Trophoblast cell (in vitro differentiated cells and primary cell): ENCODE measurements around the gene FAM89A.

Source experiments
- DNase-seq, 2 donors: peaks; one replicate each; pipeline ENCODE4 v3.0.0-alpha.2; 2016
- H2AFZ ChIP-seq: 2 replicates; pipeline ENCODE4 v1.6.1; 2013; ENCODE audit warnings: low read length, moderate library complexity, mild to moderate bottlenecking; ENCODE audit not compliant: insufficient read depth, poor library complexity
- H2AK5ac ChIP-seq: 2 replicates; pipeline ENCODE4 v1.6.1; 2013; ENCODE audit warnings: mild to moderate bottlenecking, low read length
- H2BK120ac ChIP-seq: 2 replicates; pipeline ENCODE4 v1.6.1; 2013; ENCODE audit warnings: low read length, mild to moderate bottlenecking, moderate library complexity; ENCODE audit not compliant: insufficient read depth, poor library complexity
- H2BK12ac ChIP-seq: 2 replicates; pipeline ENCODE4 v1.6.1; 2013; ENCODE audit warnings: mild to moderate bottlenecking, low read length, moderate library complexity
- H2BK5ac ChIP-seq: 2 replicates; pipeline ENCODE4 v1.6.1; 2013; ENCODE audit warnings: low read length, low read depth, moderate library complexity, mild to moderate bottlenecking; ENCODE audit not compliant: poor library complexity
- H3K14ac ChIP-seq: 2 replicates; pipeline ENCODE4 v1.6.1; 2013; ENCODE audit warnings: mild to moderate bottlenecking, low read length
- H3K18ac ChIP-seq: 2 replicates; pipeline ENCODE4 v1.6.1; 2013; ENCODE audit warnings: mild to moderate bottlenecking, low read length
- H3K23ac ChIP-seq: 2 replicates; pipeline ENCODE4 v1.6.1; 2013; ENCODE audit warnings: low read length
- H3K27ac ChIP-seq: 2 replicates; pipeline ENCODE4 v1.5.1; 2013; ENCODE audit warnings: low read depth, mild to moderate bottlenecking, inconsistent platforms, low read length, moderate library complexity
- H3K27me3 ChIP-seq: 2 replicates; pipeline ENCODE4 v1.6.1; 2013; ENCODE audit warnings: inconsistent platforms, mild to moderate bottlenecking, low read length, moderate library complexity; ENCODE audit not compliant: insufficient read depth
- H3K36me3 ChIP-seq, 2 experiments: 1 replicate in 1 of 2; 2 replicates in 1 of 2; pipeline ENCODE4 v1.6.1; 2013; ENCODE audit warnings: low read length in 2 of 2, mild to moderate bottlenecking in 2 of 2, moderate library complexity in 1 of 2; ENCODE audit not compliant: insufficient read depth in 2 of 2, control insufficient read depth in 1 of 2
- H3K4ac ChIP-seq: 2 replicates; pipeline ENCODE4 v1.6.1; 2013; ENCODE audit warnings: low read depth, mild to moderate bottlenecking, low read length, moderate library complexity
- H3K4me1 ChIP-seq, 2 experiments: 1 replicate in 1 of 2; 2 replicates in 1 of 2; pipeline ENCODE4 v1.6.1; 2013; ENCODE audit warnings: low read length in 2 of 2, mild to moderate bottlenecking in 2 of 2, moderate library complexity in 1 of 2; ENCODE audit not compliant: insufficient read depth in 2 of 2, control insufficient read depth in 1 of 2
- H3K4me2 ChIP-seq: 2 replicates; pipeline ENCODE4 v1.6.1; 2013; ENCODE audit warnings: inconsistent platforms, mild to moderate bottlenecking, low read length, moderate library complexity
- H3K4me3 ChIP-seq: 2 replicates; pipeline ENCODE4 v1.5.1; 2013; ENCODE audit warnings: mild to moderate bottlenecking, low read depth, low read length, inconsistent platforms
- H3K79me1 ChIP-seq: one replicate; pipeline ENCODE4 v1.6.1; 2013; ENCODE audit warnings: low read length
- H3K79me2 ChIP-seq: 2 replicates; pipeline ENCODE4 v1.6.1; 2013; ENCODE audit warnings: low read length, mild to moderate bottlenecking; ENCODE audit not compliant: control insufficient read depth, insufficient read depth, poor library complexity
- H3K9ac ChIP-seq: 2 replicates; pipeline ENCODE4 v1.6.1; 2013; ENCODE audit warnings: mild to moderate bottlenecking, low read length
- H3K9me3 ChIP-seq: 2 replicates; pipeline ENCODE4 v1.6.1; 2013; ENCODE audit warnings: low read depth, mild to moderate bottlenecking, control low read depth, inconsistent platforms, low read length; ENCODE audit not compliant: insufficient read depth
- H4K12ac ChIP-seq: 2 replicates; pipeline ENCODE4 v1.6.1; 2013; ENCODE audit warnings: low read depth, mild to moderate bottlenecking, low read length, moderate library complexity
- H4K8ac ChIP-seq: 2 replicates; pipeline ENCODE4 v1.6.1; 2013; ENCODE audit warnings: low read depth, mild to moderate bottlenecking, low read length, moderate library complexity
- H4K91ac ChIP-seq: one replicate; pipeline ENCODE4 v1.6.1; 2013; ENCODE audit warnings: low read depth, mild to moderate bottlenecking, low read length, moderate library complexity
- WGBS: extraction: QIAGEN DNeasy Blood & Tissue Kit; methylation state at CpG from one replicate; pipeline ENCODE4 v1.1.7; 2013; ENCODE audit warnings: missing lambda C conversion rate; ENCODE audit not compliant: insufficient read length, insufficient coverage; ENCODE audit errors: extremely low coverage; 5-methylcytosine and 5-hydroxymethylcytosine counted together

The FAM89A gene

DNA sequence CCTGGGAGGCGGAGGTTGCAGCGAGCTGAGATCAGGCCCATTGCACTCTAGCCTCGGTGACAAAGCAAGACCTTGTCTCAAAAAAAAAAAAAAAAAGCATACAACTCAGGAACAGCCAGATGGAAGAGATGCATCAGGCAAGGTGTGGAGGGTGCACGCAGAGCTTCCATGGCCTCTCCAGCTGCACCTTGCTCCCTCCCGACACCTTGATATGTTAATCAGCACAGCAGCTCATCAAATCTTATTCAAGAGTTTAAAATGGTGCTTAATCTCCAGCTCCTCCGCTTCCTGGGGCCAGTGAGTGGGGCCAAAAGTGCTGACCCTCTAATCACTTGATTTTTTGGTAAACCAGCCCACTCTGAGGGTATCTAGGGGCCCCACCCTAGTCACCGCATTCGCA, 29.3 kb upstream of the FAM89A start:
- H3K9me3 ChIP-seq, result peaks cover 1% of the 10 kb centered on the region
- no peak overlapping the region for H2AK5ac ChIP-seq
- H2BK12ac ChIP-seq, result no peak overlapping the region
- DNase-seq, result no peak
- no peak overlapping the region for H3K9ac ChIP-seq
- H3K4me3 ChIP-seq, result no peak overlapping the region
- no peak overlapping the region for H3K18ac ChIP-seq
- no peak overlapping the region for H3K14ac ChIP-seq
- no peak overlapping the region for H2BK120ac ChIP-seq
- no CpG with 5 or more reads among the region's 8 CpGs for WGBS
- H3K4me1 ChIP-seq, result no peaks in the 10 kb centered on the region
- H2BK5ac ChIP-seq, result no peak overlapping the region
- H4K91ac ChIP-seq, result no peak overlapping the region
- H2AFZ ChIP-seq, result no peak overlapping the region
- no peaks in the 10 kb centered on the region for H3K36me3 ChIP-seq
- no peak overlapping the region for H3K27ac ChIP-seq
- no peaks in the 10 kb centered on the region for H3K79me1 ChIP-seq
- H3K27me3 ChIP-seq, result no peaks in the 10 kb centered on the region
- H3K4me2 ChIP-seq, result no peak overlapping the region
- H3K79me2 ChIP-seq, result no peaks in the 10 kb centered on the region
- no peak overlapping the region for H4K8ac ChIP-seq
- H4K12ac ChIP-seq, result no peak overlapping the region
- no peak overlapping the region for H3K23ac ChIP-seq
- H3K4ac ChIP-seq, result no peak overlapping the region

DNA sequence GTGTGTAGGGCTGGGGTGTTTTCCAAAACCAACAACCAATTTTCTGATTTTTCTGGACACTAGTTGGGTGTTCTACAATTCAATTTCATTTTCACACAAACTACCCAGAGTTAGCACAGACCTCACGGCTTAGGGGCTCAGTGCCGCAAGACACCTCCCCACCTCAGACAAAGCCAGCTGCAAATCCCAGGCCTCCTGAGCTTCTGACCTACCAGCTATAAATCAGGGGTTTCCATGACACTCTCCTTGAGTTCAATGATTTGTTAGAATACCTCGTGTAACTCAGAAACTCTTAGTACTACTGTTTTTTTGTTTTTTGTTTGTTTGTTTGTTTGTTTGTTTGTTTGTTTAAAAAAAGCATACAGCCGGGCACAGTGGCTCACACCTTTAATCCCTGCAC, 28.7 kb upstream of the FAM89A start:
- Histone ChIP-seq H3K4ac (no peak overlapping the region), H3K4me3 (no peak overlapping the region), H3K9me3 (peaks cover 1% of the 10 kb centered on the region), H2AFZ (no peak overlapping the region), H3K79me2 (no peaks in the 10 kb centered on the region), H3K23ac (no peak overlapping the region), H3K9ac (no peak overlapping the region), H3K18ac (no peak overlapping the region), H4K8ac (no peak overlapping the region), H3K4me2 (no peak overlapping the region), H2BK5ac (no peak overlapping the region), H4K12ac (no peak overlapping the region), H3K14ac (no peak overlapping the region), H4K91ac (no peak overlapping the region), H3K27me3 (no peaks in the 10 kb centered on the region), H3K4me1 (no peaks in the 10 kb centered on the region), H2AK5ac (no peak overlapping the region), H3K36me3 (no peaks in the 10 kb centered on the region), H2BK12ac (no peak overlapping the region), H3K27ac (no peak overlapping the region), H2BK120ac (no peak overlapping the region), H3K79me1 (no peaks in the 10 kb centered on the region)
- no CpG with 5 or more reads among the region's 4 CpGs for whole genome bisulfite sequencing
- DNase-seq, result no peak

DNA sequence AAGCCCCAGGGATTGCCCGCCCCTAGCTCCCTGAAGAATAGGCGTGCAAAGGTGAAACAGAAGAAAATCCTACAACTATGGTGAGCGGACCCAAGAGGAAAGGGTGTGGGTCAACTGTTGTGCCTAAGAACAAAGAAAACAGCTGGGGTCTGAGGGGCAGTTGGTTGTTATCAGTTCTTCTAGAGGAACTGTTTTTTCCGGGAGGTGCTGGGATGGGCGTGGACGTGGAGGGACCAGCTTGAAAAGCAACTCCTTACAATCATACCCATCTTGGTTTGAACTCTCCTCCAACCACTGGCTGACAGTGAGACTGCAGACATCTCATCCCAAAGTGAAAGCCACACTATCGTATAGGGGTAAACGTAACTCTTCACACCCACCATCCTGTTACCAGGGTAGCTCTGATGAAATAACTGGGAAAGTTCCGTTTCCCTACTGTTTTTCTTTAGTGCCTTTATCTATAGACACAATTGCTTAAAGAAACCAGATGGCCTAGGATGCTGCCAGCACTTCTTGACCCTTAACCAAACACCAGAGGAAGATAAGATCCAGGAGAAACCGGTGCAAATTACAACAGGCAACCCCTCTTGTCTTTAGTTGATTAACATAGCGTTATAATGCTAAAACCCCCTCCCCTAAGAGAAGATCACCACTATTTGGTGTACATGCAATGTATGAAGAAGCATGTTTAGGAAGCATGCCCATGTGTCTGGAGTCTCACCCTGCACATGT, 25.6 kb upstream of the FAM89A start:
- H3K79me2 ChIP-seq, result no peaks in the 10 kb centered on the region
- H2BK120ac ChIP-seq, result no peak overlapping the region
- peaks cover 1% of the 10 kb centered on the region for H3K9me3 ChIP-seq
- H2AK5ac ChIP-seq, result no peak overlapping the region
- no peak overlapping the region for H3K4ac ChIP-seq
- H2BK5ac ChIP-seq, result no peak overlapping the region
- H3K18ac ChIP-seq, result no peak overlapping the region
- no peaks in the 10 kb centered on the region for H3K79me1 ChIP-seq
- no peak overlapping the region for H3K4me3 ChIP-seq
- DNase-seq, result peak in 1 of 2 donors; percentile 41
- H4K12ac ChIP-seq, result no peak overlapping the region
- no peaks in the 10 kb centered on the region for H3K4me1 ChIP-seq
- no peak overlapping the region for H2AFZ ChIP-seq
- no peak overlapping the region for H2BK12ac ChIP-seq
- H3K9ac ChIP-seq, result no peak overlapping the region
- no peak overlapping the region for H4K91ac ChIP-seq
- no peaks in the 10 kb centered on the region for H3K36me3 ChIP-seq
- no peaks in the 10 kb centered on the region for H3K27me3 ChIP-seq
- no CpG with 5 or more reads among the region's 11 CpGs for WGBS
- no peak overlapping the region for H3K23ac ChIP-seq
- H3K4me2 ChIP-seq, result no peak overlapping the region
- H3K27ac ChIP-seq, result no peak overlapping the region
- no peak overlapping the region for H4K8ac ChIP-seq
- no peak overlapping the region for H3K14ac ChIP-seq

DNA sequence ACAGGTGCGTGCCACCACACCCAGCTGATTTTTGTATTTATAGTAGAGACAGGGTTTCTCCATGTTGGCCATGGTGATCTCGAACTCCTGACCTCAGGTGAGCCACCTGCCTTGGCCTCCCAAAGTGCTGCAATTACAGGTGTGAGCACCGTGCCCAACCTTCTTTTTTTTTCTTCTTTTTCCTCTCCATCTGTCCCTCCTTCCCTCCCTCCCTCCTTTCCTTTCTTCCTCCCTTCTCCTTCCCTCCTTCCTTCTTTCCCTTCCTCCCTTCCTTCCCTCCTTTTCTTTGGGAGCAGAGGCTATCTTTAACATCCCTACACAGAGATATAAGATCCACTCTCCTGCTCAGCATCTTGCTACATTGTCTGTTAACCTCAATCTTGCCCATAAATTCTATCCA, 24.4 kb upstream of the FAM89A start:
- no peaks in the 10 kb centered on the region for H3K36me3 ChIP-seq
- H2BK12ac ChIP-seq, result no peak overlapping the region
- no peak overlapping the region for H3K9ac ChIP-seq
- no peak for DNase-seq
- no peak overlapping the region for H3K4me2 ChIP-seq
- no peak overlapping the region for H3K27ac ChIP-seq
- H3K79me2 ChIP-seq, result no peaks in the 10 kb centered on the region
- H2BK120ac ChIP-seq, result no peak overlapping the region
- H4K91ac ChIP-seq, result no peak overlapping the region
- H3K4me1 ChIP-seq, result no peaks in the 10 kb centered on the region
- H4K12ac ChIP-seq, result no peak overlapping the region
- no peak overlapping the region for H3K18ac ChIP-seq
- no peaks in the 10 kb centered on the region for H3K79me1 ChIP-seq
- no peak overlapping the region for H3K23ac ChIP-seq
- no peak overlapping the region for H3K4me3 ChIP-seq
- no peak overlapping the region for H3K4ac ChIP-seq
- no peak overlapping the region for H2AK5ac ChIP-seq
- no peak overlapping the region for H3K14ac ChIP-seq
- H2AFZ ChIP-seq, result no peak overlapping the region
- no peak overlapping the region for H2BK5ac ChIP-seq
- H4K8ac ChIP-seq, result no peak overlapping the region
- no peaks in the 10 kb centered on the region for H3K27me3 ChIP-seq
- no CpG with 5 or more reads among the region's 3 CpGs for WGBS
- H3K9me3 ChIP-seq, result peaks cover 1% of the 10 kb centered on the region
